GM12892 (cell line): Measurements from ENCODE around the gene FAM90A1.
"Not testable (repeated sequence)": the region's sequence is repeated elsewhere in the genome, so short reads cannot be mapped to it uniquely, and the experiment has no call there.

Experiments
- POLR2A ChIP-seq: IDR thresholded peaks from 2 replicates; pipeline ENCODE4 v1.6.1; 2011; ENCODE audit warnings: low read depth, low read length, control low read depth
- POLR2AphosphoS5 ChIP-seq: IDR thresholded peaks from 2 replicates; pipeline ENCODE4 v1.6.1; 2011; ENCODE audit warnings: low read depth, low read length, control low read depth
- TAF1 ChIP-seq: IDR thresholded peaks from 2 replicates; pipeline ENCODE4 v1.6.1; 2011; ENCODE audit warnings: low read depth, mild to moderate bottlenecking, control low read depth, low read length, borderline replicate concordance

DNA sequence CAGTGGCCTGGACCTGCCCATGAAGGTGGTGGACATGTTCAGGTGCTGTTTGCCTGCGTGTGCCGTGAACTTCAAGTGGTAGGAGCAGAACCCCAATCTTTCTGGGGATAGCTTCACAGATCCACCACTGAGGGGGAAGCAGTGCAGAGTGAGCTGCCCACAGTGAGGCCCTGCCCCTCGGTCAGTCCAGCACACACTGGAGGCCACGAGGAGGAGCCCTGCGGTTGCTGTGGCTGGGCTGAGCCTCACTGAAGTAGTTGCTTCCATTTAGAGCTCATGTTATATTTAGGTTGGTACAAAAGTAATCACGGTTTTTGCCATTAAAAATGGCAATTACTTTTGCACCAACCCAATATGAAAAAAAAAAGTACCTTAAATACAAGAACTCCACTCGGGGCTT, 2.1 kb upstream of the FAM90A1 start:
- not testable (repeated sequence) for TF ChIP-seq TAF1, POLR2AphosphoS5, POLR2A
